AG04450 (cell line): ENCODE results near the gene CD80. TPM values are rescaled to one million over a fixed set of nuclear protein-coding genes. Genes with fewer than 3 reads are reported as not detected.

Source experiments
- CTCF ChIA-PET: fragments of 300-600, 350-600 bp; formaldehyde crosslinking; extraction: SDS; loops from one replicate; lab custom pipeline; 2022; ENCODE audit warnings: antibody characterized with exemption, inconsistent platforms; lab: Charles Lee
- POLR2A ChIA-PET: fragments of 350-600 bp; formaldehyde crosslinking; extraction: SDS; loops from one replicate; lab custom pipeline; 2021; ENCODE audit warnings: antibody characterized with exemption, inconsistent platforms; lab: Yijun Ruan, JAX
- DNase-seq: peaks from one replicate; pipeline ENCODE4 v3.0.0-alpha.2; 2011; ENCODE audit warnings: low read depth, low spot score
- H3K27ac ChIP-seq: one replicate; pipeline ENCODE4 v1.5.1; 2012; ENCODE audit warnings: low read depth, low read length, control low read depth
- H3K27me3 ChIP-seq: one replicate; pipeline ENCODE4 v1.6.0; 2012; ENCODE audit warnings: low read length; ENCODE audit not compliant: control insufficient read depth, insufficient read depth
- H3K4me3 ChIP-seq: 2 replicates; pipeline ENCODE4 v1.5.1; 2011; ENCODE audit warnings: mild to moderate bottlenecking, low read depth, low read length, control low read depth
- H3K9me3 ChIP-seq: 2 replicates; pipeline ENCODE4 v1.5.1; 2012; ENCODE audit warnings: low read length; ENCODE audit not compliant: control insufficient read depth, insufficient read depth
- CTCF ChIP-seq: IDR thresholded peaks from 2 replicates; pipeline ENCODE4 v1.5.1; 2011; ENCODE audit warnings: low read depth, low read length, control low read depth, inconsistent platforms
- polyA plus RNA-seq: library from polyadenylated mRNA; depleted of rRNA; stranded (reverse); fragments of >200 nt; gene quantifications from 2 replicates; pipeline ENCODE4 v1.2.3, GENCODE V29; 2011

Gene CD80
- polyA plus RNA-seq, 1 experiment: not detected

GRCh38 chr3:119507404-119507803 lies 52.0 kb downstream of the CD80 start:
- Histone ChIP-seq H3K4me3 (no peak overlapping the region), H3K27ac (no peak overlapping the region), H3K9me3 (no peaks in the 10 kb centered on the region), H3K27me3 (no peaks in the 10 kb centered on the region)
- DNase-seq: no peak
- TF ChIP-seq CTCF: no peak
- CTCF ChIA-PET: no interaction called here
- POLR2A ChIA-PET: no interaction called here

DNA sequence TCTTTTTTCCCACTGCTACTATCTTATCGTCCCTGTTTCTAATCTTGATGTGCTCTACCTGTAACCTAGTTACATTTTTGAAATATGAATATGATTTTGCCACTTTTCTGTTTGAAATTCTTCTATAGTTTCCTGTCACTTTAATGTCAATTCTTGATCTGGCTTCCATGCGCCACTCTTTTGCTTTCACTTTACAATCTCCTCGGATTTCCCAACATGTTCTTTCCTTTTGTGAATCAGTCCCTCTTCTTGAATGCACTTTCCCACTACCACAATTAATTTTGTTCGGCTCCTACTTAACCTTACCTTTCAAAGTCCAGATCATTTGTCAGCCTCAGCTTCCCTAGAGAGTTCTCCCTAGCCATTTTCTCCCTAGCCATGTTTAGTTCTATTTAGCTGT lies 52.8 kb downstream of the CD80 start:
- H3K27me3 ChIP-seq: no peaks in the 10 kb centered on the region
- no peak overlapping the region for H3K27ac ChIP-seq
- ChIA-PET CTCF (no interaction called here), POLR2A (no interaction called here)
- DNase-seq: no peak
- H3K4me3 ChIP-seq: no peak overlapping the region
- H3K9me3 ChIP-seq: no peaks in the 10 kb centered on the region
- TF ChIP-seq CTCF: no peak

DNA sequence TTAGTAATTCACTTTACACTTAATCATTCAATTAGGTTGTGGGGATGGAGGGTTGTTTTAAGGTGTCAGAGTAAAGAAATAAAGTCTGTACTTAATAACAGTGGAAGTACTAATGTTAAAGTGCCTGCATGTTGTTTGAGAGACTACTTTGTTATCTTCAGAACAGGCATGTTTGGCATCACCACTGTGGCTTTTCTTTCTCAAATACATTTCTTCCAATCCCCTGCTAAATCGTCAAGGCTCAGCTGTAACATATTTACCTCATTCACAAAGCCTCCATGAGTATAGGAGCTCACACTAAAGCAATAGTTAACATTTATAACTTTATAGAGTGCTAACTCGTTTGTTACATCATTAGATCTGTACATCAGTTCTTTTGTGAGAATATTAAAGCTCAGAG lies 58.5 kb downstream of the CD80 start:
- Histone ChIP-seq H3K9me3 (no peaks in the 10 kb centered on the region), H3K4me3 (no peak overlapping the region), H3K27me3 (no peaks in the 10 kb centered on the region), H3K27ac (no peak overlapping the region)
- ChIA-PET CTCF (interaction anchor here (1.0 to 1.1 kb wide), 2 partner anchors 154 to 180 kb away, joined by 3 read pairs; no protein-coding TSS in a partner anchor), POLR2A (no interaction called here)
- no peak for TF ChIP-seq CTCF
- DNase-seq: no peak

GRCh38 chr3:119500265-119500664 lies 59.1 kb downstream of the CD80 start:
- Histone ChIP-seq H3K4me3 (no peak overlapping the region), H3K27me3 (no peaks in the 10 kb centered on the region), H3K9me3 (no peaks in the 10 kb centered on the region), H3K27ac (no peak overlapping the region)
- DNase-seq: no peak
- TF ChIP-seq CTCF: no peak
- POLR2A ChIA-PET: interaction anchor here (3.5 kb wide), 1 partner anchor 37 kb away, joined by 23 read pairs; the partner anchor contains the start of gene TMEM39A
- CTCF ChIA-PET: interaction anchor here (1.1 kb wide), 1 partner anchor 154 kb away, joined by 3 read pairs; no protein-coding TSS in a partner anchor

DNA sequence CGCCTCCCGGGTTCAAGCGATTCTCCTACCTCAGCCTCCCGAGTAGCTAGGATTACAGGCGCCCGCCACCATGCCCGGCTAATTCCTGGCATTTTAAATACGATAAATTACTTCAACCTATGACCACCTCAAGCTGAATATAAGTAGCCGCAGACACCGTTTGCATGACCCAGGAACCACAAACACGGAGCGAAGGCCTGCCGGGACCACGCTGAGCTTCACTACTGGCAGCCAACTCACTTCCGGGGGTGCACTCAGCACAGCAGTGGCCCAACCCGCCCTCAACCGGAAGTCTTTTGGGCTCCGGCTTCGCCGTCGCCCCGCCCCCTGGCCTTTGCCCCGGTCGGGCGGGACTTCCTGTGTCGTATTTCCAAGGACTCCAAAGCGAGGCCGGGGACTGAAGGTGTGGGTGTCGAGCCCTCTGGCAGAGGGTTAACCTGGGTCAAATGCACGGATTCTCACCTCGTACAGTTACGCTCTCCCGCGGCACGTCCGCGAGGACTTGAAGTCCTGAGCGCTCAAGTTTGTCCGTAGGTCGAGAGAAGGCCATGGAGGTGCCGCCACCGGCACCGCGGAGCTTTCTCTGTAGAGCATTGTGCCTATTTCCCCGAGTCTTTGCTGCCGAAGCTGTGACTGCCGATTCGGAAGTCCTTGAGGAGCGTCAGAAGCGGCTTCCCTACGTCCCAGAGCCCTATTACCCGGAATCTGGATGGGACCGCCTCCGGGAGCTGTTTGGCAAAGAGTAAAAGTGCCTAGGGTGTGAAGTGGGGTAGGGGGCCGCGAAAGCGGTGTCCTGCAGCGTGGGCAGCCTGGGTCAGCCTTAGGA lies 61.0 kb downstream of the CD80 start, which contains the start of gene TIMMDC1:
TIMMDC1 (plus strand) TSS at position 362 of the 826 bp plus-strand sequence; CDS start at position 549, 187 bp downstream.
- DNase-seq: peak; percentile 86
- CTCF ChIA-PET: interaction anchor here (0.7 to 1.5 kb wide), 7 partner anchors 34 to 354 kb away, joined by 3 to 5 read pairs (median 4); partner anchors contain the start of gene TMEM39A
- Histone ChIP-seq H3K9me3 (no peaks in the 10 kb centered on the region), H3K4me3 (peak within 1 kb of the TSS; percentile 90), H3K27me3 (no peaks in the 10 kb centered on the region), H3K27ac (peak within 1 kb of the TSS; percentile 85)
- no peak for TF ChIP-seq CTCF
- POLR2A ChIA-PET: interaction anchor here (0.5 to 3.5 kb wide), 9 partner anchors 10 to 843 kb away, joined by 3 to 23 read pairs (median 5); partner anchors contain the start of gene TMEM39A
